ENCODE data around the gene ZNF23.

Gene ZNF23

GRCh38 chr16:71479420-71479819, 17.4 kb upstream of the ZNF23 start:
- Histone ChIP-seq H3K4me3 (replicated peaks; ENCODE audit: insufficient read depth, low read length) (no peak overlapping the region), H3K27ac (replicated peaks) (no peak overlapping the region), H3K27me3 (ENCODE audit: insufficient read depth, poor library complexity, severe bottlenecking) (no peaks in the 10 kb centered on the region)
- TF ChIP-seq REST (IDR thresholded peaks at IDR 0.05; ENCODE audit: insufficient replicate concordance, low read depth) (no peak), GABPA (IDR thresholded peaks at IDR 0.05; ENCODE audit: low read depth) (no peak), POLR2AphosphoS5 (IDR thresholded peaks at IDR 0.05; ENCODE audit: low read depth) (no peak), CTCF (IDR thresholded peaks at IDR 0.05; ENCODE audit: insufficient read depth, low read length) (peak; percentile 40), SPI1 (IDR thresholded peaks at IDR 0.05; ENCODE audit: borderline replicate concordance, low read depth) (no peak)
- DNase-seq (ENCODE audit: low read depth in 1 of 2, low spot score in 1 of 2): no peak

GRCh38 chr16:71476457-71477124, 14.5 kb upstream of the ZNF23 start:
- Histone ChIP-seq H3K27me3 (ENCODE audit: insufficient read depth, poor library complexity, severe bottlenecking) (no peaks in the 10 kb centered on the region), H3K27ac (replicated peaks) (no peak overlapping the region), H3K4me3 (replicated peaks; ENCODE audit: insufficient read depth, low read length) (no peak overlapping the region)
- no peak for DNase-seq (ENCODE audit: low read depth in 1 of 2, low spot score in 1 of 2)
- TF ChIP-seq CTCF (IDR thresholded peaks at IDR 0.05; ENCODE audit: insufficient read depth, low read length): no peak
- no peak for TF ChIP-seq SPI1 (IDR thresholded peaks at IDR 0.05; ENCODE audit: borderline replicate concordance, low read depth)
- no peak for TF ChIP-seq REST (IDR thresholded peaks at IDR 0.05; ENCODE audit: insufficient replicate concordance, low read depth)
- TF ChIP-seq POLR2AphosphoS5 (IDR thresholded peaks at IDR 0.05; ENCODE audit: low read depth): no peak
- no peak for TF ChIP-seq GABPA (IDR thresholded peaks at IDR 0.05; ENCODE audit: low read depth)

GRCh38 chr16:71474864-71475263, 12.8 kb upstream of the ZNF23 start:
- TF ChIP-seq POLR2AphosphoS5 (IDR thresholded peaks at IDR 0.05; ENCODE audit: low read depth) (no peak), CTCF (IDR thresholded peaks at IDR 0.05; ENCODE audit: insufficient read depth, low read length) (no peak), GABPA (IDR thresholded peaks at IDR 0.05; ENCODE audit: low read depth) (no peak), SPI1 (IDR thresholded peaks at IDR 0.05; ENCODE audit: borderline replicate concordance, low read depth) (no peak), REST (IDR thresholded peaks at IDR 0.05; ENCODE audit: insufficient replicate concordance, low read depth) (no peak)
- DNase-seq (ENCODE audit: low read depth in 1 of 2, low spot score in 1 of 2): no peak
- H3K27me3 ChIP-seq (ENCODE audit: insufficient read depth, poor library complexity, severe bottlenecking): no peaks in the 10 kb centered on the region

More at GRCh38 chr16:71474864-71475263, 12.8 kb upstream of the ZNF23 start:
- Histone ChIP-seq H3K27ac (replicated peaks) (no peak overlapping the region), H3K4me3 (replicated peaks; ENCODE audit: insufficient read depth, low read length) (no peak overlapping the region)

Measured in HL-60 (cell line).